ENCODE results near the gene DDTL. TPM values are rescaled to one million over a fixed set of nuclear protein-coding genes. Genes with fewer than 3 reads are reported as not detected.
"Not testable (repeated sequence)": the region's sequence is repeated elsewhere in the genome, so short reads cannot be mapped to it uniquely, and the experiment has no call there.

DDTL gene
- total RNA-seq, 1 experiment from 2014 or later = 1.1 TPM

- DNase-seq (ENCODE audit: low read depth in 1 of 2, low spot score in 2 of 2); H3K4me1 ChIP-seq (replicated peaks); H3K9me3 ChIP-seq (replicated peaks); H3K36me3 ChIP-seq; H3K27me3 ChIP-seq (replicated peaks); H3K4me3 ChIP-seq; H3K27ac ChIP-seq: not testable (repeated sequence)
Observed at GRCh38 chr22:23979557-23980240, 13.0 kb downstream of the DDTL start, which contains the start of gene GSTT2. GSTT2 (plus strand) TSS chr22:23980134.

GRCh38 chr22:23980567-23980966 lies 13.9 kb downstream of the DDTL start:
- H3K27me3 ChIP-seq (replicated peaks); DNase-seq (ENCODE audit: low read depth in 1 of 2, low spot score in 2 of 2); H3K27ac ChIP-seq; H3K4me1 ChIP-seq (replicated peaks); H3K4me3 ChIP-seq; H3K36me3 ChIP-seq; H3K9me3 ChIP-seq (replicated peaks): not testable (repeated sequence)

- no peak overlapping the region for H3K4me3 ChIP-seq
- H3K36me3 ChIP-seq = no peaks in the 10 kb centered on the region
- no peaks in the 10 kb centered on the region for H3K27me3 ChIP-seq (replicated peaks)
- no peak overlapping the region for H3K27ac ChIP-seq
- H3K9me3 ChIP-seq (replicated peaks) = no peaks in the 10 kb centered on the region
- no peaks in the 10 kb centered on the region for H3K4me1 ChIP-seq (replicated peaks)
- no peak for DNase-seq (ENCODE audit: low read depth in 1 of 2, low spot score in 2 of 2)
Observed at GRCh38 chr22:23984430-23984829, 17.7 kb downstream of the DDTL start.

- not testable (repeated sequence) for H3K9me3 ChIP-seq (replicated peaks); DNase-seq (ENCODE audit: low read depth in 1 of 2, low spot score in 2 of 2); H3K27ac ChIP-seq; H3K27me3 ChIP-seq (replicated peaks); H3K36me3 ChIP-seq; H3K4me3 ChIP-seq; H3K4me1 ChIP-seq (replicated peaks)
Observed at GRCh38 chr22:23986089-23986488, 19.4 kb downstream of the DDTL start.

- H3K9me3 ChIP-seq (replicated peaks); H3K4me3 ChIP-seq; H3K4me1 ChIP-seq (replicated peaks); H3K27ac ChIP-seq; H3K27me3 ChIP-seq (replicated peaks); H3K36me3 ChIP-seq; DNase-seq (ENCODE audit: low read depth in 1 of 2, low spot score in 2 of 2): not testable (repeated sequence)
Observed at GRCh38 chr22:23986538-23987178, 20.0 kb downstream of the DDTL start.

- not testable (repeated sequence) for H3K4me3 ChIP-seq; H3K4me1 ChIP-seq (replicated peaks); H3K27me3 ChIP-seq (replicated peaks); H3K36me3 ChIP-seq; H3K9me3 ChIP-seq (replicated peaks); H3K27ac ChIP-seq
- peak in 1 of 2 experiments; percentile 43 for DNase-seq (ENCODE audit: low read depth in 1 of 2, low spot score in 2 of 2)
Observed at GRCh38 chr22:23989583-23990244, 23.0 kb downstream of the DDTL start.

- not testable (repeated sequence) for H3K9me3 ChIP-seq (replicated peaks); H3K36me3 ChIP-seq; H3K27ac ChIP-seq; H3K4me3 ChIP-seq; H3K4me1 ChIP-seq (replicated peaks); H3K27me3 ChIP-seq (replicated peaks); DNase-seq (ENCODE audit: low read depth in 1 of 2, low spot score in 2 of 2)
Observed at GRCh38 chr22:23993080-23993479, 26.4 kb downstream of the DDTL start.

- H3K27me3 ChIP-seq (replicated peaks); DNase-seq (ENCODE audit: low read depth in 1 of 2, low spot score in 2 of 2); H3K4me1 ChIP-seq (replicated peaks); H3K4me3 ChIP-seq; H3K36me3 ChIP-seq; H3K27ac ChIP-seq; H3K9me3 ChIP-seq (replicated peaks): not testable (repeated sequence)
Observed at GRCh38 chr22:23993581-23994177, 27.0 kb downstream of the DDTL start.

GRCh38 chr22:23997092-23997491 lies 30.4 kb downstream of the DDTL start:
- no peak overlapping the region for H3K27ac ChIP-seq
- H3K4me1 ChIP-seq (replicated peaks) = peaks cover 6% of the 10 kb centered on the region
- DNase-seq (ENCODE audit: low read depth in 1 of 2, low spot score in 2 of 2) = no peak
- H3K4me3 ChIP-seq = no peak overlapping the region
- H3K9me3 ChIP-seq (replicated peaks) = no peaks in the 10 kb centered on the region
- H3K27me3 ChIP-seq (replicated peaks) = no peaks in the 10 kb centered on the region
- no peaks in the 10 kb centered on the region for H3K36me3 ChIP-seq

- H3K27me3 ChIP-seq (replicated peaks); H3K4me1 ChIP-seq (replicated peaks); H3K36me3 ChIP-seq; H3K4me3 ChIP-seq; DNase-seq (ENCODE audit: low read depth in 1 of 2, low spot score in 2 of 2); H3K27ac ChIP-seq; H3K9me3 ChIP-seq (replicated peaks): not testable (repeated sequence)
Observed at GRCh38 chr22:23999779-24000178, 33.1 kb downstream of the DDTL start.

- Histone ChIP-seq H3K9me3 (replicated peaks) (no peaks in the 10 kb centered on the region), H3K27me3 (replicated peaks) (no peaks in the 10 kb centered on the region), H3K4me1 (replicated peaks) (peaks cover 6% of the 10 kb centered on the region), H3K27ac (peak overlapping the region; percentile 29; the same call in 1 of the 2 replicates), H3K4me3 (no peak overlapping the region), H3K36me3 (no peaks in the 10 kb centered on the region)
- DNase-seq (ENCODE audit: low read depth in 1 of 2, low spot score in 2 of 2) = no peak
Observed at GRCh38 chr22:24001314-24001713, 34.6 kb downstream of the DDTL start.

- DNase-seq (ENCODE audit: low read depth in 1 of 2, low spot score in 2 of 2) = no peak
- Histone ChIP-seq H3K27ac (no peak overlapping the region), H3K36me3 (no peaks in the 10 kb centered on the region), H3K9me3 (replicated peaks) (0 out of 2 replicates have a peak, but pooled peaks cover 3% of the 10 kb centered on the region), H3K4me3 (no peak overlapping the region), H3K27me3 (replicated peaks) (no peaks in the 10 kb centered on the region), H3K4me1 (replicated peaks) (peaks cover 6% of the 10 kb centered on the region)
Observed at GRCh38 chr22:24002272-24002671, 35.6 kb downstream of the DDTL start.

GRCh38 chr22:24002851-24003250 lies 36.2 kb downstream of the DDTL start:
- H3K27me3 ChIP-seq (replicated peaks) = no peaks in the 10 kb centered on the region
- H3K36me3 ChIP-seq = no peaks in the 10 kb centered on the region
- no peak overlapping the region for H3K4me3 ChIP-seq
- 0 out of 2 replicates have a peak, but pooled peaks cover 3% of the 10 kb centered on the region for H3K9me3 ChIP-seq (replicated peaks)
- DNase-seq (ENCODE audit: low read depth in 1 of 2, low spot score in 2 of 2) = no peak
- H3K4me1 ChIP-seq (replicated peaks) = peaks cover 6% of the 10 kb centered on the region
- no peak overlapping the region for H3K27ac ChIP-seq

- H3K9me3 ChIP-seq (replicated peaks) = 0 out of 2 replicates have a peak, but pooled peaks cover 3% of the 10 kb centered on the region
- DNase-seq (ENCODE audit: low read depth in 1 of 2, low spot score in 2 of 2) = no peak
- H3K4me3 ChIP-seq = no peak overlapping the region
- no peaks in the 10 kb centered on the region for H3K27me3 ChIP-seq (replicated peaks)
- peaks cover 6% of the 10 kb centered on the region for H3K4me1 ChIP-seq (replicated peaks)
- no peak overlapping the region for H3K27ac ChIP-seq
- H3K36me3 ChIP-seq = no peaks in the 10 kb centered on the region
Observed at GRCh38 chr22:24003887-24004286, 37.2 kb downstream of the DDTL start.

All from SJSA1 (cell line).